ENCODE results near the gene PIGS. TPM values are rescaled to one million over a fixed set of nuclear protein-coding genes. Genes with fewer than 3 reads are reported as not detected.
"Not testable (repeated sequence)": the region's sequence is repeated elsewhere in the genome, so short reads cannot be mapped to it uniquely, and the experiment has no call there.

Gene PIGS
- polyA plus RNA-seq, 1 donor from 2014 or later = 48.4 TPM

GRCh38 chr17:28597606-28598383, 26.5 kb upstream of the PIGS start:
- H3K27ac Mint-ChIP-seq = peak overlapping the region in 1 of 3 donors; percentile 92
- peak overlapping the region; percentile 86 to 98 (median 94) for H3K4me3 Mint-ChIP-seq
- H3K4me1 Mint-ChIP-seq = peaks cover 6 to 20% (median 20%) of the 10 kb centered on the region in 3 donors
- no peaks in the 10 kb centered on the region for H3K9me3 Mint-ChIP-seq
- no peaks in the 10 kb centered on the region for H3K36me3 Mint-ChIP-seq
- no peaks in the 10 kb centered on the region for H3K27me3 Mint-ChIP-seq

GRCh38 chr17:28592260-28592659, 20.9 kb upstream of the PIGS start:
- Mint-ChIP-seq H3K36me3 (peaks cover 3% of the 10 kb centered on the region), H3K27ac (no peak overlapping the region), H3K4me3 (no peak overlapping the region), H3K27me3 (no peaks in the 10 kb centered on the region), H3K9me3 (no peaks in the 10 kb centered on the region), H3K4me1 (peaks cover 0 to under 1% (median under 1%) of the 10 kb centered on the region in 3 donors)

- Mint-ChIP-seq H3K27me3 (no peaks in the 10 kb centered on the region), H3K4me1 (no peaks in the 10 kb centered on the region), H3K27ac (no peak overlapping the region), H3K9me3 (no peaks in the 10 kb centered on the region), H3K4me3 (no peak overlapping the region), H3K36me3 (peaks cover 5% of the 10 kb centered on the region)
Observed at GRCh38 chr17:28585851-28586250, 14.5 kb upstream of the PIGS start.

GRCh38 chr17:28584434-28584833, 13.1 kb upstream of the PIGS start:
- Mint-ChIP-seq H3K9me3 (no peaks in the 10 kb centered on the region), H3K4me1 (no peaks in the 10 kb centered on the region), H3K4me3 (no peak overlapping the region), H3K36me3 (peaks cover 5% of the 10 kb centered on the region), H3K27me3 (no peaks in the 10 kb centered on the region), H3K27ac (no peak overlapping the region)

GRCh38 chr17:28582513-28582912, 11.2 kb upstream of the PIGS start:
- Mint-ChIP-seq H3K27me3 (no peaks in the 10 kb centered on the region), H3K27ac (no peak overlapping the region)

GRCh38 chr17:28580959-28581358, 9.6 kb upstream of the PIGS start:
- H3K4me3 Mint-ChIP-seq = peak overlapping the region in 1 of 4 donors; percentile 2
- no peaks in the 10 kb centered on the region for H3K27me3 Mint-ChIP-seq
- H3K9me3 Mint-ChIP-seq = no peaks in the 10 kb centered on the region
- H3K4me1 Mint-ChIP-seq = peaks cover 6 to 9% (median 7%) of the 10 kb centered on the region in 3 donors
- H3K27ac Mint-ChIP-seq = peak overlapping the region in 1 of 3 donors; percentile 48
- H3K36me3 Mint-ChIP-seq = no peaks in the 10 kb centered on the region

More at GRCh38 chr17:28582513-28582912, 11.2 kb upstream of the PIGS start:
- no peak overlapping the region for H3K4me3 Mint-ChIP-seq
- H3K4me1 Mint-ChIP-seq = no peaks in the 10 kb centered on the region
- no peaks in the 10 kb centered on the region for H3K9me3 Mint-ChIP-seq
- peaks cover 1% of the 10 kb centered on the region for H3K36me3 Mint-ChIP-seq

- Mint-ChIP-seq H3K9me3 (no peaks in the 10 kb centered on the region), H3K4me3 (no peak overlapping the region), H3K36me3 (no peaks in the 10 kb centered on the region), H3K27me3 (no peaks in the 10 kb centered on the region), H3K4me1 (peaks cover 6 to 10% (median 9%) of the 10 kb centered on the region in 3 donors), H3K27ac (no peak overlapping the region)
Observed at GRCh38 chr17:28579526-28579925, 8.2 kb upstream of the PIGS start.

- Mint-ChIP-seq H3K9me3 (no peaks in the 10 kb centered on the region), H3K4me3 (peak overlapping the region in 1 of 4 donors; percentile 54), H3K4me1 (peaks cover 6 to 10% (median 9%) of the 10 kb centered on the region in 3 donors), H3K27me3 (no peaks in the 10 kb centered on the region), H3K27ac (no peak overlapping the region), H3K36me3 (no peaks in the 10 kb centered on the region)
Observed at GRCh38 chr17:28578246-28579195, 7.2 kb upstream of the PIGS start.

GRCh38 chr17:28577466-28577824, 6.1 kb upstream of the PIGS start:
- H3K4me3 Mint-ChIP-seq = peak overlapping the region in 1 of 4 donors; percentile 96

GRCh38 chr17:28576758-28577465, 5.6 kb upstream of the PIGS start, which contains the start of gene ALDOC:
Gene ALDOC (minus strand): TSS chr17:28576895. CDS start chr17:28575532, 1,363 bp downstream.
- H3K36me3 Mint-ChIP-seq = no peaks in the 10 kb centered on the region
- peaks cover 11 to 17% (median 13%) of the 10 kb centered on the region in 3 donors for H3K4me1 Mint-ChIP-seq
- H3K27me3 Mint-ChIP-seq = no peaks in the 10 kb centered on the region
- H3K9me3 Mint-ChIP-seq = no peaks in the 10 kb centered on the region
- peak within 1 kb of the TSS in 1 of 3 donors; percentile 89 for H3K27ac Mint-ChIP-seq
- H3K4me3 Mint-ChIP-seq = peak within 1 kb of the TSS; percentile 49 to 96 (median 85)

More at GRCh38 chr17:28577466-28577824, 6.1 kb upstream of the PIGS start:
- H3K36me3 Mint-ChIP-seq = no peaks in the 10 kb centered on the region
- H3K4me1 Mint-ChIP-seq = peaks cover 9 to 12% (median 10%) of the 10 kb centered on the region in 3 donors
- no peak overlapping the region for H3K27ac Mint-ChIP-seq
- no peaks in the 10 kb centered on the region for H3K27me3 Mint-ChIP-seq
- no peaks in the 10 kb centered on the region for H3K9me3 Mint-ChIP-seq

- not testable (repeated sequence) for H3K36me3 Mint-ChIP-seq, H3K27ac Mint-ChIP-seq, H3K27me3 Mint-ChIP-seq, H3K9me3 Mint-ChIP-seq
- Mint-ChIP-seq H3K4me1 (peaks cover 13 to 22% (median 15%) of the 10 kb centered on the region in 3 donors), H3K4me3 (peak overlapping the region; percentile 49 to 96 (median 85))
Observed at GRCh38 chr17:28576016-28576415, 4.7 kb upstream of the PIGS start.

- Mint-ChIP-seq H3K4me1 (peaks cover 17 to 28% (median 20%) of the 10 kb centered on the region in 3 donors), H3K9me3 (no peaks in the 10 kb centered on the region), H3K27ac (no peak overlapping the region), H3K27me3 (no peaks in the 10 kb centered on the region), H3K36me3 (no peaks in the 10 kb centered on the region), H3K4me3 (peak overlapping the region in 1 of 4 donors; percentile 99)
Observed at GRCh38 chr17:28575126-28575795, 3.9 kb upstream of the PIGS start.

- Mint-ChIP-seq H3K27me3 (no peaks in the 10 kb centered on the region), H3K4me1 (peaks cover 22 to 35% (median 25%) of the 10 kb centered on the region in 3 donors), H3K4me3 (peak overlapping the region in 3 of 4 donors; percentile 41 to 99 (median 54)), H3K36me3 (no peaks in the 10 kb centered on the region), H3K27ac (no peak overlapping the region), H3K9me3 (no peaks in the 10 kb centered on the region)
Observed at GRCh38 chr17:28574526-28574925, 3.2 kb upstream of the PIGS start.

- H3K4me3 Mint-ChIP-seq = peak overlapping the region in 3 of 4 donors; percentile 41 to 99 (median 54)
- H3K36me3 Mint-ChIP-seq = no peaks in the 10 kb centered on the region
- peaks cover 24 to 38% (median 27%) of the 10 kb centered on the region in 3 donors for H3K4me1 Mint-ChIP-seq
- H3K27me3 Mint-ChIP-seq = no peaks in the 10 kb centered on the region
- no peak overlapping the region for H3K27ac Mint-ChIP-seq
- no peaks in the 10 kb centered on the region for H3K9me3 Mint-ChIP-seq
Observed at GRCh38 chr17:28573966-28574480, 2.7 kb upstream of the PIGS start.

Measured in IgD-negative memory B cell (primary cell).